GM19240 (cell line): ENCODE measurements around the gene ADGRG6.
"Not testable (repeated sequence)": the region's sequence is repeated elsewhere in the genome, so short reads cannot be mapped to it uniquely, and the experiment has no call there.

Source experiments
- DNase-seq: peaks from one replicate; pipeline ENCODE4 v3.0.0; 2011; ENCODE audit warnings: low spot score; ENCODE audit not compliant: insufficient read length

ADGRG6 gene

DNA sequence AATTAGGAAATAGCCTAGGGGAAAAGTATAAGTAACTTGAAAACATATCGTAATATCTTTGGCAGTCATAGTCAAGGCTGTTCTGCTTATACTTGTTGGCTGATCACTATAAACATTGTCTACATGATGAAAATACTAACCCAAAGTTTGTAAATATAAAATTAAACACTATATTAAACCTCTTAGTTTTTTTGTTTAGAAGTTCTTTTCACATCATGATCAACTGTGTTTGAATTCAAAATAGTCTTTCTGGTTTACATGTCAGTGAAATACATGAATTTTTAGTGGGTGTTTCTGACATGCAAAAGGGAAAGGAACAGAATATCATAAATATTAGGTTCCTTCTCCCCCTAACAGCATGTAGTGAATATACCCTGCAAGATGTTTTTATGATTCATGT lies 43.5 kb downstream of the ADGRG6 start:
- no peak for DNase-seq

DNA sequence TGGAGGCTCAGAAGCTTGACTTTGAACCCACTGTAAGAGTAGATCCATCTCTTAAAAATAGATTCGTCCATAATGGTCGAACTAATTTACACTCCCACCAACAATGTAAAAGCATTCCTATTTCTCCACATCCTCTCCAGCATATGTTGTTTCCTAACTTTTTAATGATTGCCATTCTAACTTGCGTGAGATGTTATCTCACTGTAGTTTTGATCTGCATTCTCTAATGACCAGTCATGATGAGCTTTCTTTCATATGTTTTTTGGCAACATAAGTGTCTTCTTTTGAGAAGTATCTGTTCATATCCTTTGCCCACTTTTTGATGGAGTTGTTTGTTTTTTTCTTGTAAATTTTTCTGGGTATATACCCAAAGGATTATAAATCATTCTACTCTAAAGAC lies 44.4 kb downstream of the ADGRG6 start:
- DNase-seq, result not testable (repeated sequence)

DNA sequence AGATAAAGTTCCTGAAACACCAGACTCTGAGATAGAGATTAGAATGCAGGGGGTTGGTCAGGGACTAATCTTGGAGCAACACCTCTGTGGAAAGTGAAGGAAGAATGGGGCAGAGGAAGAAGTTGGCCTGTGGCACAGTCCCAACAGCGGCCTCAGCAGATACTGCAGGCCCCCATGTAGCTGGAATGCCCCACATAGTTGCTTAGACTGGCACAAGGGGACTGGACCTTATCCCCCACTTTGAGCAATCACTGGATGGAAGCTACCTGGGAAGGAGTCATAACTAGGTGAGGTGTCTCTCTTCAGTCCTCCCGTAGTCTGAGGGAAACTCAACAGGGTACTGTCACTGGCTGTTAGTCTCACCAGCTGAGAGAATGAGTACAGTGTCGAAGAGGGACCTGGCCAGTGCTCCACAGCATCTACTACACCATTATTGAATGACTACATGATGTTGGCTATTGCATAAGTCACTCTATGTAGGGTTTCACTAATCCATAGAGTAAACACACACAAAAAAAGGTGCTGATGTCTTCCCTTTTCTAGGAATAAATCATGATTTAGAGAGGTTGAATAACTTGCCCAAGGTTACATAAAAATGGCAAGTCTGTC lies 47.5 kb downstream of the ADGRG6 start:
- no peak for DNase-seq

DNA sequence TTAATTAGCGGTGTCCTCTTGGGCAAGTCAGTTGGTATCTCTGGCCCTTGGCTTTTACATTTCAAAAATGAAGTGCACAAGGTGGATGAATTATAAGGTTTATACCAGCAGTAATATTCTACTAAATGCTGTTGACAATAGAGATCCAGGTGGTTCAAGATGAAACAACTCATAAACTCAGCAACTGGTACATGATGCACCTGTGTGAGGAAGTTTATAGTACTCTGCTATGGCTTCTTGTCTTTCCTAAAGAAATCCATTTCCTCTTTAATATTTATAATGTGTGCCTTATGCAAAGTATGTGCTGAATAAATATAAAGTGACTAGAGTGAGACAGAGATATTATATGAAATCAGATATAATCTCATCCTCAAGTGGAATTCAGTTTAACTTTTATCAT lies 48.5 kb downstream of the ADGRG6 start:
- DNase-seq, result no peak

DNA sequence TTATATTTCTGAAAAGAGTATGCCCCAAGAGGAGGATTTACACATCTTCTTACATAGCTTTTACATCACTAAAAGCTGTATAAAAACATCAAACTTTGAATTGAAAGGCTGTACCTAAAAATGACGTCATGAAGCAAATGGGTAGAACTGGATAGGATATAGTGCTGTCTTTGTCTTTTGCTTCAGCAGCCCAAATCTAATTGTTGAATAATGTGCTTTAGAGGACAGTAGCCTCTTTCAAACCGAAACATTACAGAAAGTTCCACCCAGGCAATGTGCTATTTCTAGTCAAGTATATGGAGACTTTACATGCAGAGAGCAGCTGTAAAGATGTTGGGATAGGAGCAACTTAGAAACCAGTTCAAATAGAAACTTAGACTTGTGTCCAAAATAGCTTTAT lies 51.9 kb downstream of the ADGRG6 start:
- no peak for DNase-seq

DNA sequence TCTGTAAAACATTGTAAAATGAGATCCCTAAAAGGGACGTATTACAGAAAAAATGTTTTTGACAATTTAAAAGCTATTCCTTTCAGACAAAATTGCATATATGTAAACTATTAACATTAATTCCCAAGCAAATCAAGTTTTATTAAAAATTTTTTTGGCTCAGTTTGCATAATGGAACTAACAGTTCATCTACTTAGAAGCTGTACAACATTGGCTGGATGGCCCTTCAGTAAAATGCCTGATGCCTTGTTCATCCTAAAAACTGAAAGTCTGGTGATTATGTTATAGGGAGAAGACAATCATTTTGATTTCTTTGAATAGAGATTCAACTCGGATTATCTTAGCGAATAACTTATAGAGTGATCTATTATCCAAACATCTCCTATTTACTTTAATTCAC lies 52.8 kb downstream of the ADGRG6 start:
- DNase-seq, result no peak

DNA sequence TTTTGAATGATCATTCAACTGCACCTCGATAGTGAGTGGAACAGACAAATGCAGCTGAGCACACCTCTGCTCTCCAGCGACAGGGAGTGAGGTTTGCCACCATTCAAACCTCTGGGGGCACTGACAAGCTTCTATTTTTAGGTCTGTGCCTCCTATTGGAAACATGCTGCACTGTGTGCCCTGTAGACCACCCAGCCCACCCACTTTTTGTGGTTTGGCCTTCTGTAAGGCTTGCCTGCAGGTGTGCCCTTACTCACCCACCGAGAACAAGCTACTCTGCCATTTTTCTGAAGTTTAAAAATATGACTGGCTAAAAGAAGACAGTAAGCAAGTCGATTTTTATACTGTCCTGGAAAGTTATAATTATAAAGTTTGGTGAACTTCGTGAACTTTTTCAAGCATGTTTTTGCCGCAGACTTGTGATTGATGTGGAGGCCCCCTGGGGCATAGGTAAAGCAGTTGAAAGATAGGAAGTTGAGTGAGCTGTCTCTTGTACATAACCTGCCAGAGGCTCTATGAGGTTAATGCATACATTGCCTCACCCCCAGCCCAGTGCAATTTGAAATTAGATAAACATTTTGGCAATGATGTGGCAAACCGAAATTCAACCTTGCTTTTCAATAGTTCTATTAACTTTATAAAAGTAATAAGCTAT lies 53.8 kb downstream of the ADGRG6 start:
- no peak for DNase-seq

DNA sequence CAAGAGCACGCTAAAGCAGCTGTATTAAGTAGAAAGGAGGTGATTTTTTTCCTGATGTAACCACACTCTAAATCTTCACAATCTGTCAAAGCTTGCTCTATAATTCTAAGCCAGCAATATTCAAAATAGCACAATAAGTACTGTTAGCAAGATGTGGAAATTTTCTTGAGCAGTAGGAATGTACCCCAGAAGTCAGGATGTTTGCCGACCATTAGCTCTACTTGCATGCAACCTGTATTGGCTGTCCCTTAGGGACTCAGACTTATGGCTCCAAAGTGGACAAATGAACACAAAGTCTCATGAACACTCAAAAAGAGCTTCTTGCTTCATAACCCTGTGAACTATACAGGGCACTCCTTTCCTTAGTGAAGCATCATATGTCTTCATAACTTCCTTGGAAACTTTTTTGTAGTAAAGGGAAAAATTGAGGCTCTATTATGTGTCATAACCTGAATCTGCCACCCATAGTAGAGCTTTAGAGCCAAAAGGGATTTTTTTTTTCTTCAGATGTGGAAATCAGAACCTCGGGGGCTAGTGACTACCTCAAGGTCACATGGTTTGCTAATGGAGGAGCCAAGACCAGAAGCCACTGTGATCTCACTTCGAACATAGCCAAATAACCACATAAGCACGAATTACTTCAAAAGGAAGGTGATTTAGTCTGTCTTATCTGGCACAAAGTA lies 54.5 kb downstream of the ADGRG6 start:
- DNase-seq, result no peak

DNA sequence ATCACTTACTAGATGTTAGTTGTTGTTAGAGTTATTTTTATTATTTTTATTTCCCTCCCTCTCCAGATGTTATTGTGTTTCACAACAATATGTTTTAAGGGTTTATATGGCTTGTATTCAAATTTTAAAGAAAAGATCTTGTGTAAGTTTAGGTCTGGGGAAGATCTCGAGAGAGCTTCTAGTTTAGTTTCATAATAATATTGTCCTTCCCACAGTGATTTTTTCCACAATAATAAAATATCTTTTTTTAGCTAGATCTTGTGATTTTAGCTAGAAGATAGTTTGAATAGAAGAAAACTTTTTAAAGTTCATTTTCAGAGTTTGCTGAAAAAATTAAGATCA lies 55.0 kb downstream of the ADGRG6 start:
- no peak for DNase-seq

DNA sequence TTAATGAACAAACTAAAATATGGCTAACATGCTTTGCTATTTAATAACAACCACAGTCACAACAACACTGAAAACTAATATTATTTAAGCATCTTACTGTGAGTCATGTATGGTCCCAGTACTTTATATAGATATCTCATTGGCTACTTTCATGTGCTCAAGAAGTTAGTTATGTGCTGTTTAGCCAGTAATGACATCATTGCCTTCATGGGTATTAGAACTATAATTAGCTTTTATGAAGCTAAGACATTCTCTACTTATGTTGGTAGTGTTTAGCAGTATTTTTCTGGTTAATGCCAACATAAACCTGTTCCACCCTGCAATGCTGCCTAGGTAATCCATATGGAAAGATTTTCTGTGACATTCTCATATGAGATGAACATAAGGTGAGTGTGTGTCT lies 56.1 kb downstream of the ADGRG6 start:
- no peak for DNase-seq

DNA sequence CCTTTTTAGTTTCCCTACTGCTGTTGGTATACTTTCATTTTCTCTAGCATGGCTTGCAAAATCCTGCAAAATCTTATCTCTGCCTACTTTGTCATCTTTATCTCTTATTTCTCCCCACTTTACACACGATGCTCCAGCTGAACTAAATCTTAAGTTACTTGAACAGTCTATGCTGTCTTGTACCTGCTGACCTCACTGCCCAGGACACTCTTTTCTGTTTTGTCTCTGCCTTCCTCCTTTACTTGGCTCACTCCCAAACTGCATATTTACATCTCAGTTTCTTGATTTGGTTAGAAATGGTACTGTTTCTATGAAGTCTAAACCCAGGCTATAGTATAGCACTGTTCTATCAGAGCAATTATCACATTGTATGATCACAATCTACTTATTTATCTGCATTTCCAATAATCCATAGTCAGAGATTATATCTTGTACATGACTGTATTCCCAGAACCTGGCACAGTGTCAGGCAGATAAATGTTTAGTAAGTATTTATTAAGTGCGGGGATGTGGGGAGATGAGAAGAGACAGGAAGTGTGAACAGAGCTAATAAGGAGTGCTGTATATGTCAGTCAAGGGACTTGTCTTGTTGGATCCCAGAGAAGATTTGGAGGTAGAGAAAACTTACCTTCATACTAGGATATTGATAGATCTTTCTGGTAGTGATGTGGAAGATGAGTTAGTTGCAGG lies 57.6 kb downstream of the ADGRG6 start:
- DNase-seq, result no peak

DNA sequence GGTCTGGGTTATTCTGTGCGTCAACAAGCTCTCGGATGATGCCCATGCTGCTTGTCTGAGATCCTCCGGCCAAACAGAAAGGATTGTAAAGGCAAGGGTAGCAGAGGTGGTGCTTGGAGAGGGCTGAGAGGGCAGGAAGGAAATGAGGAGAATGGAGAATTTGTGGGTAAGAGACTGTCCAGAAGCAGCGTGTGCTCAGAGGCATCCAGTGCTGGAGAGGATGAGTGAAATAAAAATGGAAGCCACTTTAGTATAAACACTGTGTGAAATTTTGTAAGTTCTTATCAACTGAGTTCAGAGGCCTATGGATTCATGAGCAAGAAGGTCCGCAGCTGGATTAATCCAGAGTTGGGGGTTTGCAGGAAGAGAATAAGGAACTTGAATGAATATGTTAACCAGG lies 59.5 kb downstream of the ADGRG6 start:
- DNase-seq, result no peak

DNA sequence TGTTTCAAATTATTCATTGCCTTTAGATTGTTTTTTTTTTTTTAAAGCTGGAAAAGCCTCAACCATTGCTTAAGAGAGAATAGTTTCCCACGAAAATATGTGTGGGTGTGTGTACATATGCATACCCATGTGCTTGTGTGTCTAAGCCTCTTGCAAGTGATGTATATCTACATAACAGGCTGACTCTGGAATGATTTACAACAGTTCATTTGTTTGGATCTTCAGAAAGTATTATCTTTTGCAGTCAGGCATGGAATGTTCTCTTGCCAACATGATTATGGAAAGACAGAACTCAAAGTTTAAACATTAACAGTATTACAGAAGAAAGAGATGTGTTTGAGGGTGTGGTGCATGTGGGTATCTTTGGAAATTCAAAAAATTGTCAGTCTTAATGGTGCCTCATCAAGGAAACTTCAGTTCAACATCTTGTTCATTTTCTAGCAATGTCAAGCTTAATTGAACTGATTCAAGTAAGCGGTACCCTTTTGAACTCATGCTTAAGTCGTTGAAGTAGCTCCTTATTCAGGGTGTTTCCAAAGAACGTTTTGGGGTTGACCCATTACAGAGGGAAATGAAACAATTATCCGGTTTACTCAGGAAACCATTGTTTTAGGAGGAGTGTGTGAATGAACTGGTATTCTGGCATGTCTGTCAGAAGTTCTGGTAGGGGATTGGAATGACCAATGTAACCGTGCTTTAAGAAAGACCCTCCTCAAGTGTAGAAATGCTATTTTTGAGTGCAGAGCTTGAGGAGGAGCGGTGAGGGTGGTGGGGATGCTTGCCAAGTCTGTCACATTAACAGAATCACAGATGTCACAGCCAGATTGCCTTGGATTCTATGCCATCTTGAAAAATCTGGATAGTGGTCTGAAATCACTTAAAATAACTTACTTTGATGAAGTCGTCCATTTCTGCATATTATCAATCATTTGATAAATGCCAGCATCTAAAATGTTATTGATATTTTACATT lies 60.3 kb downstream of the ADGRG6 start:
- no peak for DNase-seq

DNA sequence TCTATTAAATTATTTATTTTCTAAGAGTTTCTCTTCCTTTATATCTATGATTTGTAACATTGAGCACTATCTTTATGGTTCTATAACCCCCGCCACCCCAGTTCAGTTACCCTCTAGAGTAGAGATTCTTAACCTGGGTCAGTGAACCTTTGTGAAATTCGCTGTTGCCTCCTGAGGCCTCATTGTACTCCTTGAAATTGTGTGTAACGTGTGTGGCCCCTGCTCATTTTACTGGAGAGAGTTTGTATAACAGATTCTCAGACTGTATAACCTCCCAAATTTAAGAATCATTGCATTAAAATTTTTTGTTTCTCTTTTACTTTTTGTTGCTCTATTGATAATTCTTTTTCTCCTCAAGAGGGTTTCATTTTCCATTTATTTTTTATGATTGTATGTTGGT lies 65.3 kb downstream of the ADGRG6 start:
- DNase-seq, result no peak

DNA sequence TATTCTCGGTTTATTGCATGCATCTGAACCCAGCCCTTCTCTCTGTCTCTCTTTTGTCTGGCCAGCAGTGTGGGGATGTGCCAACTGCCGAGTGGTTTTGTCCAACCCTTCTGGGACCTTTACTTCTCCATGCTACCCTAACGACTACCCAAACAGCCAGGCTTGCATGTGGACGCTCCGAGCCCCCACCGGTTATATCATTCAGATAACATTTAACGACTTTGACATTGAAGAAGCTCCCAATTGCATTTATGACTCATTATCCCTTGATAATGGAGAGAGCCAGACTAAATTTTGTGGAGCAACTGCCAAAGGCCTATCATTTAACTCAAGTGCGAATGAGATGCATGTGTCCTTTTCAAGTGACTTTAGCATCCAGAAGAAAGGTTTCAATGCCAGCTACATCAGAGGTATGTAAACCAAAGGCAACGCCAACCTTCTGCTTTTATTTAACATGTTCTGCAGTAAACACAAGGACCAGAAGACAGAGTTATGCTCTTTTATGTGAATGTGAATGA lies 65.8 kb downstream of the ADGRG6 start:
- DNase-seq, result no peak

DNA sequence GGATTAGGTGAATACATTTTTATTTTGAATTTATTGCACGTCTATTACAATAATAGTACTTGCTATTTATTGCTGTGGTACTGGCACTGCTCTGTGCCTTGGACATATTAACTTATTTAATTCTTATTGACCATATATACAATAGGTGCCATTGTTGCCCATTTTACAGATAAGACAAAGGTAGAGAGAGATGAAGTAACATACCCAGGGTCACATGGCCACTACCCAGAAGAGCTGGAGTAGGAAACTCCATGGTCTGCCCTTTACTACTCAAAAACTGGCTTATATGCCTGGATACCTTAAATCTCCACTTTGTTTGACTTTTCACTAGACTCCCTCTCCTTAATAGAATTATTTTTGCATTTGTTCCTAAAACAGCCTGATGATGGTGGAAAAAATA lies 67.5 kb downstream of the ADGRG6 start:
- DNase-seq, result no peak

DNA sequence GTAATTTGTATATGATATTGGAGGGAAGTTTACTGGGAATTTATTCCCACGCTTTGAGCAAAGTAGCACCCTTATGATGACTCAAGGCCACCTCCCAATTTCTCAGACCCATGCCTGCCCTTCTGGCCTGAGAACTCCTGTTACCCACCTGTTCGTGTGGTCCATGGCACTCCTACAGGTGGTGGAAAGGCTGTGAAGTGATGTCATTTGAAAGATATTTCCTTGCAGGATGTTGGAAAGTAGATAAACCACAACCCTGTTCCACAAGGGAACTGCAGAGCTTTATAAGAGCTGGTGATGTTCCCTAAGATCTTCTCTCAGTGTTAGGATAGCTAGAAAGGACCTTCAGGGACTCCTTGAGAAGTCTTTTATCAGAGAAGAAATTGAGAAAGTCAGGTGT lies 70.5 kb downstream of the ADGRG6 start:
- no peak for DNase-seq

DNA sequence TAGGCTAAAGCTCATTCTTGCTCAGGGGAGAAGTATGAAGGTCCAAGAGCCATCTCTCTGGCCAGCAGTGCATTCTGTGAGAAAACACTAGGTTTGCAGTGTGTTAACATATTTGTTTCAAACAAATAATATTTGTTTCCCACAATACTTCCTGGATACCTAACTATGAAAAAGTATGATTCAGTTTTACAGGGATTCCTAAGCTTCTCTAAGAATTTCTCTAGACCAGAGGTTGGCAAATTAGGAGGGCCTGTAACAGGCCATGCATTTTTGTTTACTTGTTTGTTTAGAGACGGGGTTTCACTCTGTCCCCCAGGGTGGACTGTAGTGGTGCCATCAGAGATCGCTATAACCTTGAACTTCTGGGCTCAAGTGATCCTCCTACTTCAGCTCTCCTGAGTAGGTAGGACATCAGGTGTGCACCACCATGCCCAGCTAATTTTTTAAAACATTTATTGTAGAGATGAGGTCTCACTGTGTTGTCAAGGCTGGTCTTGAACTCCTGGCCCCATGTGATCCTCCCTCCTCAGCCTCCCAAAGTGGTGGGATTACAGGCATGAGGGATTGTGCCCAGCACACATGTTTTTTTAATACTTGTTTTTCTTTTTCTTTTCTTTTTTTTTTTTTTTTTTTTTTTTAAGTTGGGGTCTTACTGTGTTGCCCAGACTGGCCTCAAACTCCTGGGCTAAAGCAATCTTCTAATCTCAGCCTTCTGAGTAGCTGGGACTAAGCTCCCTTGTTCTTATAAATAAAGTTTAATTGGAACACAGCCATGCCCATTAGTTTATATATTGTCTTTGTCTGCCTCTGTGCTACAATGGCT lies 71.7 kb downstream of the ADGRG6 start:
- no peak for DNase-seq

DNA sequence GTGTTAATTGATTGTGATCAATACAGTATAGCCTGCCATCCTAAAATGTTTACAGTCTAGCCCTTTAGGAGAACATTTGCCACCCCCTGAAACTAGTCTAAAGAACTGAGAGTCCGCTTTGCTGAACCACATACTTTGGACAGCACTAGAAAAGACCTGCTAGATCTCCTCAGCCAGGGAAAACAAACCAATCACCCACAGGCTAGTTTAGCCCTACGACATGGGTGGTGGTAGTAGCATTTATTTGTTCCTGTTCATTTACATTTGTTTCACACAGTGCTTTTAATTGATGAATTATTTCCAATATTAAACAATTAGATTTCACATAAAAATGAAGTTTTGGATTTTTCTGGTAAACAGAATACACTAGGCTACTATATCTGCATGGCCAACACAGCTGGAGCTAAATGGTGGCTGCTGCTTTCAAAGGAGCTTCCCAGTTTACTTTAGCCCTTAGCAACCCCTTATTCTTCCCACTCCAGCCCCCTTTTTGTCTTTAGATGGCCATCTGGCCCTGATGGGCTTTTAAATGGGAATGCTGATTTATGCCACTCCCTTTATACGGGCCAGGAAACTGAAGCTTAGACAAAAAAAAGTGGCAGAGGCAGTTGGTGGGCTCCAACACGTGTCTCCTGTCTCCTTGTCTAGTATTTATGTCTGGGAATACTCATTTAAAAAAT lies 72.4 kb downstream of the ADGRG6 start:
- no peak for DNase-seq
